ENCODE results near the gene CASKIN1. TPM values are rescaled to one million over a fixed set of nuclear protein-coding genes. Genes with fewer than 3 reads are reported as not detected.
A peak's percentile ranks its signal among the peaks of the same experiment; 100 is the strongest.

CASKIN1 gene
- total and polyA plus RNA-seq, 10 donors = 0.24 to 0.32 (median 0.30) TPM; not detected in 7

GRCh38 chr16:2159175-2159838 lies 37.1 kb downstream of the CASKIN1 start:
- H3K4me1 ChIP-seq = peaks cover 22 to 85% (median 60%) of the 10 kb centered on the region in 6 donors
- WGBS, 5 donors = 71 to 91% (median 78%) methylated on average over 17 to 24 of the region's 24 CpGs
- intact Hi-C loops (cut with DNase I; ENCODE audit: low total_unique reads) = no loop called here
- peak overlapping the region in 1 of 8 donors; percentile 39 for H3K4me3 ChIP-seq
- no peak for DNase-seq
- TF ChIP-seq POLR2AphosphoS5 (IDR thresholded peaks at IDR 0.05) (peak in 2 of 3 donors; percentile 11 to 34), POLR2A (IDR thresholded peaks at IDR 0.05) (no peak)
- no peaks in the 10 kb centered on the region for H3K9me3 ChIP-seq
- H3K27ac ChIP-seq = peak overlapping the region in 7 of 8 donors; percentile 3 to 95 (median 60)
- H3K27me3 ChIP-seq (replicated peaks in 1 of 7) = no peaks in the 10 kb centered on the region
- H3K36me3 ChIP-seq = peaks cover 0 to 39% (median 0%) of the 10 kb centered on the region in 6 donors

- Histone ChIP-seq H3K9me3 (no peaks in the 10 kb centered on the region), H3K4me3 (no peak overlapping the region), H3K36me3 (peaks cover 0 to 41% (median 0%) of the 10 kb centered on the region in 6 donors), H3K4me1 (peaks cover 32 to 92% (median 69%) of the 10 kb centered on the region in 6 donors), H3K27me3 (replicated peaks in 1 of 7) (no peaks in the 10 kb centered on the region), H3K27ac (peak overlapping the region in 5 of 8 donors; percentile 35 to 95 (median 75))
- DNase-seq = no peak
- WGBS, 5 donors = 84 to 91% (median 85%) methylated on average over 14 to 15 of the region's 15 CpGs
- no peak for TF ChIP-seq POLR2AphosphoS5 (IDR thresholded peaks at IDR 0.05)
- TF ChIP-seq POLR2A (IDR thresholded peaks at IDR 0.05) = no peak
- no peak for TF ChIP-seq CTCF (IDR thresholded peaks at IDR 0.05 in 8 of 11, conservative IDR thresholded peaks at IDR 0.05 in 3 of 11)
- intact Hi-C loops (cut with DNase I; ENCODE audit: low total_unique reads) = no loop called here
Observed at GRCh38 chr16:2158262-2158638, 38.2 kb downstream of the CASKIN1 start.

- WGBS, 5 donors = 72 to 94% (median 88%) methylated on average over 13 to 27 of the region's 27 CpGs
- Histone ChIP-seq H3K9me3 (no peaks in the 10 kb centered on the region), H3K27ac (peak overlapping the region in 3 of 8 donors; percentile 75 to 95 (median 92)), H3K4me1 (peaks cover 38 to 92% (median 75%) of the 10 kb centered on the region in 6 donors), H3K27me3 (replicated peaks in 1 of 7) (no peaks in the 10 kb centered on the region), H3K36me3 (peaks cover 0 to 41% (median 0%) of the 10 kb centered on the region in 6 donors), H3K4me3 (peak overlapping the region in 1 of 8 donors; percentile 81)
- intact Hi-C loops (cut with DNase I; ENCODE audit: low total_unique reads) = no loop called here
- DNase-seq = no peak
- TF ChIP-seq POLR2AphosphoS5 (IDR thresholded peaks at IDR 0.05) (no peak), CTCF (IDR thresholded peaks at IDR 0.05 in 8 of 11, conservative IDR thresholded peaks at IDR 0.05 in 3 of 11) (no peak), POLR2A (IDR thresholded peaks at IDR 0.05) (no peak)
Observed at GRCh38 chr16:2157480-2158261, 38.7 kb downstream of the CASKIN1 start.

- H3K36me3 ChIP-seq = peaks cover 0 to 39% (median 1%) of the 10 kb centered on the region in 6 donors
- 59 to 81% (median 70%) methylated on average over 4 to 5 of the region's 5 CpGs for WGBS, 5 donors
- intact Hi-C loops (cut with DNase I; ENCODE audit: low total_unique reads) = no loop called here
- peaks cover 46 to 92% (median 81%) of the 10 kb centered on the region in 6 donors for H3K4me1 ChIP-seq
- H3K4me3 ChIP-seq = peak overlapping the region in 5 of 8 donors; percentile 71 to 91 (median 81)
- TF ChIP-seq POLR2AphosphoS5 (IDR thresholded peaks at IDR 0.05) = no peak
- TF ChIP-seq POLR2A (IDR thresholded peaks at IDR 0.05) = no peak
- TF ChIP-seq CTCF (IDR thresholded peaks at IDR 0.05 in 8 of 11, conservative IDR thresholded peaks at IDR 0.05 in 3 of 11) = no peak
- H3K9me3 ChIP-seq = no peaks in the 10 kb centered on the region
- peak overlapping the region in 5 of 8 donors; percentile 80 to 95 (median 92) for H3K27ac ChIP-seq
- DNase-seq = no peak
- no peaks in the 10 kb centered on the region for H3K27me3 ChIP-seq (replicated peaks in 1 of 7)
Observed at GRCh38 chr16:2156849-2157224, 39.6 kb downstream of the CASKIN1 start.

All from spleen (tissue), 11 donors.